HCT116 (cell line): ENCODE measurements around the gene KNDC1. TPM values are rescaled to one million over a fixed set of nuclear protein-coding genes. Genes with fewer than 3 reads are reported as not detected.

Experiments used
- ATAC-seq: fragments of 200-7000 bp; cut with Tn5 transposase; 2 replicates; pipeline ENCODE4 v1.9.1; 2020; ENCODE audit warnings: mild to moderate bottlenecking, moderate library complexity
- BruUV-seq: library from RNA; stranded (reverse); fragments of 400-500 nt; replicated peaks from 2 replicates; lab custom pipeline; 2021; lab: Mats Ljungman, UMichigan
- CTCF ChIA-PET: fragments of 300-600 bp; sonication (Branson Sonifier 250); formaldehyde crosslinking; loops from one replicate; lab custom pipeline; 2021; ENCODE audit warnings: antibody characterized with exemption; lab: Charles Lee
- POLR2A ChIA-PET: fragments of 300-600, 350-600 bp; sonication (Branson Sonifier 250); formaldehyde crosslinking; loops from one replicate; lab custom pipeline; 2021; ENCODE audit warnings: antibody characterized with exemption; lab: Charles Lee
- RAD21 ChIA-PET, 2 experiments: fragments of 300-600 bp; sonication (Branson Sonifier 250); formaldehyde crosslinking; loops; one replicate each; lab custom pipeline; 2023; ENCODE audit warnings: low total read pairs in 2 of 2; ENCODE audit not compliant: uncharacterized antibody in 2 of 2, unreplicated experiment in 2 of 2, low non-redundant PET in 1 of 2; lab: Charles Lee
- DNase-seq: peaks from one replicate; pipeline ENCODE4 v3.0.0-alpha.2; 2010; ENCODE audit warnings: low read depth, low spot score
- H2AFZ ChIP-seq: fragments of 200-600 bp; shearing (Covaris generic), sonication (generic); 2 replicates; pipeline ENCODE4 v1.6.1; 2017; ENCODE audit warnings: low read depth, mixed run types, mixed read lengths, antibody characterized with exemption, low read length; ENCODE audit not compliant: poor library complexity, severe bottlenecking
- H3K27ac ChIP-seq: 2 replicates; pipeline ENCODE4 v1.5.1; 2012; ENCODE audit warnings: low read depth, low read length
- H3K27me3 ChIP-seq: fragments of 200-600 bp; sonication (generic); 2 replicates; pipeline ENCODE4 v1.6.1; 2016; ENCODE audit warnings: mixed run types, low read length, mixed read lengths; ENCODE audit not compliant: insufficient read depth
- H3K36me3 ChIP-seq, 2 experiments: fragments of 200-500 bp in 1 of 2; fragments of 200-600 bp in 1 of 2; sonication (Bioruptor generic) in 1 of 2; sonication (generic) in 1 of 2; 2 replicates each; pipeline versions ENCODE4 v1.5.1 to v1.6.1; 2014 to 2016; ENCODE audit warnings: low read length in 2 of 2, inconsistent platforms in 1 of 2, mixed read lengths in 1 of 2, mixed run types in 1 of 2; ENCODE audit not compliant: insufficient read depth in 2 of 2, control insufficient read depth in 1 of 2
- H3K4me1 ChIP-seq, 2 experiments: fragments of 200-600 bp in 1 of 2; sonication (generic) in 1 of 2; 2 replicates each; pipeline versions ENCODE4 v1.5.1 to v1.6.1; 2012 to 2017; ENCODE audit warnings: low read length in 2 of 2, inconsistent platforms in 1 of 2, mild to moderate bottlenecking in 1 of 2, mixed read lengths in 1 of 2, mixed run types in 1 of 2, moderate library complexity in 1 of 2; ENCODE audit not compliant: insufficient read depth in 2 of 2, control insufficient read depth in 1 of 2
- H3K4me2 ChIP-seq: fragments of 200-600 bp; sonication (generic); 2 replicates; pipeline ENCODE4 v1.6.1; 2017; ENCODE audit warnings: mixed run types, low read length, mixed read lengths
- H3K4me3 ChIP-seq, 2 experiments: fragments of 200-600 bp in 1 of 2; sonication (generic) in 1 of 2; replicated peaks in 1 of 2; 2 replicates each; pipeline ENCODE4 v1.5.1; 2011 to 2016; ENCODE audit warnings: low read length in 2 of 2, control low read depth in 1 of 2, low read depth in 1 of 2, mild to moderate bottlenecking in 1 of 2, mixed read lengths in 1 of 2, mixed run types in 1 of 2
- H3K79me2 ChIP-seq: fragments of 200-600 bp; sonication (generic); 2 replicates; pipeline ENCODE4 v1.6.1; 2017; ENCODE audit warnings: mild to moderate bottlenecking, mixed run types, low read length, moderate library complexity, mixed read lengths; ENCODE audit not compliant: insufficient read depth
- H3K9ac ChIP-seq: fragments of 200-600 bp; sonication (generic); 2 replicates; pipeline ENCODE4 v1.6.1; 2016; ENCODE audit warnings: low read length, mixed read lengths
- H3K9me2 ChIP-seq: fragments of 200-600 bp; sonication (generic), shearing (Covaris generic); 2 replicates; pipeline ENCODE4 v1.6.1; 2017; ENCODE audit warnings: mixed run types, mild to moderate bottlenecking, moderate library complexity; ENCODE audit not compliant: insufficient read depth
- H3K9me3 ChIP-seq, 2 experiments: fragments of 200-500 bp in 1 of 2; fragments of 200-600 bp in 1 of 2; sonication (Bioruptor generic) in 1 of 2; sonication (generic) in 1 of 2; 2 replicates each; pipeline ENCODE4 v1.6.1; 2014 to 2017; ENCODE audit warnings: low read length in 2 of 2, mixed read lengths in 2 of 2, inconsistent platforms in 1 of 2, low read depth in 1 of 2, mild to moderate bottlenecking in 1 of 2, mixed run types in 1 of 2, moderate library complexity in 1 of 2; ENCODE audit not compliant: control insufficient read depth in 1 of 2, insufficient read depth in 1 of 2
- H4K20me1 ChIP-seq: fragments of 200-600 bp; sonication (generic), shearing (Covaris generic); 2 replicates; pipeline ENCODE4 v1.6.1; 2017; ENCODE audit warnings: mixed run types, mild to moderate bottlenecking, moderate library complexity; ENCODE audit not compliant: insufficient read depth
- ATF3 ChIP-seq: IDR thresholded peaks from 2 replicates; pipeline ENCODE4 v1.6.1; 2012
- CTCF ChIP-seq, 3 experiments: fragments of 200-600 bp in 1 of 3; sonication (generic) in 1 of 3; IDR thresholded peaks in 2 of 3; conservative IDR thresholded peaks in 1 of 3; 2 replicates each; pipeline ENCODE4 v1.5.1; 2012 to 2017; ENCODE audit warnings: low read depth in 2 of 3, low read length in 2 of 3, antibody characterized with exemption in 1 of 3, borderline replicate concordance in 1 of 3, control low read depth in 1 of 3, mild to moderate bottlenecking in 1 of 3, mixed read lengths in 1 of 3, mixed run types in 1 of 3, moderate library complexity in 1 of 3; ENCODE audit not compliant: insufficient read depth in 1 of 3
- EGR1 ChIP-seq: IDR thresholded peaks from 2 replicates; pipeline ENCODE4 v1.6.1; 2012; ENCODE audit warnings: low read depth
- ELF1 ChIP-seq: IDR thresholded peaks from 2 replicates; pipeline ENCODE4 v1.6.1; 2012; ENCODE audit warnings: low read depth, borderline replicate concordance
- EZH2 ChIP-seq: fragments of 200-600 bp; sonication (generic); IDR thresholded peaks from 2 replicates; pipeline ENCODE4 v1.6.1; 2017; ENCODE audit warnings: antibody characterized with exemption, mixed run types
- FOSL1 ChIP-seq: IDR thresholded peaks from 2 replicates; pipeline ENCODE4 v1.6.1; 2012; ENCODE audit warnings: low read depth
- MAX ChIP-seq: IDR thresholded peaks from 2 replicates; pipeline ENCODE4 v1.6.1; 2012
- POLR2A ChIP-seq: IDR thresholded peaks from 2 replicates; pipeline ENCODE4 v1.7.0; 2011; ENCODE audit warnings: borderline replicate concordance; ENCODE audit not compliant: insufficient read depth, insufficient read length; ENCODE audit errors: extremely low read depth
- POLR2AphosphoS5 ChIP-seq: IDR thresholded peaks from 2 replicates; pipeline ENCODE4 v1.6.1; 2011; ENCODE audit warnings: mild to moderate bottlenecking, low read depth, low read length, moderate library complexity
- RAD21 ChIP-seq: IDR thresholded peaks from 2 replicates; pipeline ENCODE4 v1.6.1; 2012; ENCODE audit warnings: low read depth, mild to moderate bottlenecking
- SIN3A ChIP-seq: IDR thresholded peaks from 2 replicates; pipeline ENCODE4 v1.6.1; 2012; ENCODE audit warnings: low read depth
- SP1 ChIP-seq: IDR thresholded peaks from 2 replicates; pipeline ENCODE4 v1.6.1; 2012; ENCODE audit warnings: low read depth
- TCF7L2 ChIP-seq: IDR thresholded peaks from 2 replicates; pipeline ENCODE4 v1.7.0; 2011; ENCODE audit warnings: borderline replicate concordance, inconsistent platforms; ENCODE audit not compliant: insufficient read depth, insufficient read length; ENCODE audit errors: extremely low read depth
- YY1 ChIP-seq: IDR thresholded peaks from 2 replicates; pipeline ENCODE4 v1.6.1; 2011; ENCODE audit warnings: low read length, low read depth, moderate library complexity, mild to moderate bottlenecking; ENCODE audit not compliant: insufficient replicate concordance; ENCODE audit errors: extremely low read depth
- ZFX ChIP-seq: fragments of 450-650 bp; IDR thresholded peaks from 2 replicates; pipeline ENCODE4 v1.6.1; 2017
- ZNF274 ChIP-seq: fragments of 200-500 bp; sonication (Bioruptor generic); IDR thresholded peaks from 2 replicates; pipeline ENCODE4 v1.6.1; 2014; ENCODE audit warnings: mild to moderate bottlenecking, low read depth, low read length, inconsistent platforms
- intact Hi-C: fragments of 100-400 bp; cut with micrococcal nuclease; formaldehyde crosslinking; loops from 2 replicates; pipeline ENCODE4 v1.10.0; 2022
- total RNA-seq: library from RNA; stranded (reverse); gene quantifications from one replicate; pipeline ENCODE4 v1.2.1, GENCODE V29; 2021; ENCODE audit not compliant: unreplicated experiment

Gene KNDC1
- total RNA-seq, 1 experiment from 2014 or later: 3.6 TPM

- ATAC-seq (no peak), DNase-seq (no peak)
- Histone ChIP-seq H2AFZ (no peak overlapping the region), H3K9me2 (no peaks in the 10 kb centered on the region), H3K36me3 (no peaks in the 10 kb centered on the region), H4K20me1 (no peaks in the 10 kb centered on the region), H3K27me3 (no peaks in the 10 kb centered on the region), H3K9me3 (no peaks in the 10 kb centered on the region), H3K9ac (no peak overlapping the region), H3K27ac (no peak overlapping the region; the same call in 1 of the 2 replicates), H3K4me1 (peaks cover 13 to 27% of the 10 kb centered on the region in 2 experiments), H3K4me2 (peak overlapping the region; percentile 54), H3K4me3 (no peak overlapping the region), H3K79me2 (no peaks in the 10 kb centered on the region)
- ChIA-PET POLR2A (no interaction called here), RAD21 (no interaction called here), CTCF (no interaction called here)
- no peak for TF ChIP-seq ZNF274
- no peak for TF ChIP-seq SP1
- TF ChIP-seq ZFX: no peak
- TF ChIP-seq MAX: no peak
- no peak for TF ChIP-seq FOSL1
- no peak for TF ChIP-seq SIN3A
- no peak for TF ChIP-seq POLR2A
- no peak for TF ChIP-seq EZH2
- TF ChIP-seq EGR1: no peak
- no peak for TF ChIP-seq POLR2AphosphoS5
- no peak for TF ChIP-seq ATF3
- no peak for TF ChIP-seq YY1
- TF ChIP-seq ELF1: no peak
- TF ChIP-seq RAD21: no peak
- TF ChIP-seq CTCF (IDR thresholded peaks at IDR 0.05 in 2 of 3, conservative IDR thresholded peaks at IDR 0.05 in 1 of 3; ENCODE audit: borderline replicate concordance in 1 of 3, insufficient read depth in 1 of 3, low read depth in 2 of 3, low read length in 2 of 3): no peak
- TF ChIP-seq TCF7L2: no peak
- intact Hi-C loops: loop anchor here (2.0 kb wide), 1 partner anchor 114 kb away; no protein-coding TSS in a partner anchor
- BruUV-seq: no TSS peak
Measured at GRCh38 chr10:133144771-133145170, 15.2 kb upstream of the KNDC1 start.
